ENCODE results near the gene KRTAP10-9.
"Not testable (repeated sequence)": the region's sequence is repeated elsewhere in the genome, so short reads cannot be mapped to it uniquely, and the experiment has no call there.

Gene KRTAP10-9

GRCh38 chr21:44626673-44627143 is at the start of gene KRTAP10-9:
KRTAP10-9 (plus strand) TSS chr21:44627093; CDS start chr21:44627172, 79 bp downstream.
- no peak for DNase-seq (ENCODE audit: low spot score)

GRCh38 chr21:44578371-44579055 is 48.4 kb upstream of the KRTAP10-9 start:
- no peak for DNase-seq (ENCODE audit: low spot score)

DNA sequence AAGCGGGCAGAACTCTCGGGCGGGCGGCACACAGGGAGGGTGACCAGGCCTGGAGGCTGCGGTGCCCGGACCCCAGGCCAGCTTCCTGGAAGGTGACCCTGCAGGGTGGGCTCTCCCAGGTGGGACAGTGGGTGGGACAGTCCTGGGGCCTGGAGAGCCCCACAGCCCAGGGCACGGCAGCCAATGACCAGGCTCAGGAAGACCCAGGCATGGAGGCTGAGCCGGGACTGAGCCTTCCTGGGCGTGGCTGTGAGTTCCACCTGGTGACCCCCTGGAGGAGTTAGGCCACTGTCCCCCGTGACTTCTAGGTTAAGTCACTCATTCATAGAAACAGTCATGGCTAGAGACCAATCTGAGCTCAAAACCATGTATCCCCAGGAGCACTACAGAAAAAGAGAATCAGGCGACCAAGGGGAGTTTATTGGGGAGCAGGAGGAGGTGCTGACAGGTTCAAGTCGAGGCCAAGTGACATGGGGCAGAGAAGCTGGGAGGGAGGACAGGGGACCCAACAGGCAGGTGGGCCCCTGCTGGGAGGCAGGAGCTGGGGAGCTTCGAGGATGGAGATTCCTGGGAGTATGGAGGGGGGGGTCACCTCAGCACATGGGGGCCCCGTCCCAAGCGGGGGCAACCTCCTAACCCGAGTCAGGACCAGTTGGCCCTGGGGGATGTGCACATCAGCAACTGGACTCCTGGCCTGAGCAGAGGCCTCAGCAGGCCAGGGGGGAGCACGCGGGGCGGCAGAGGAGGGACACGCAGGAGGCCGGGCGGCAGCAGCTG is 47.6 kb upstream of the KRTAP10-9 start:
- DNase-seq (ENCODE audit: low spot score), result no peak

DNA sequence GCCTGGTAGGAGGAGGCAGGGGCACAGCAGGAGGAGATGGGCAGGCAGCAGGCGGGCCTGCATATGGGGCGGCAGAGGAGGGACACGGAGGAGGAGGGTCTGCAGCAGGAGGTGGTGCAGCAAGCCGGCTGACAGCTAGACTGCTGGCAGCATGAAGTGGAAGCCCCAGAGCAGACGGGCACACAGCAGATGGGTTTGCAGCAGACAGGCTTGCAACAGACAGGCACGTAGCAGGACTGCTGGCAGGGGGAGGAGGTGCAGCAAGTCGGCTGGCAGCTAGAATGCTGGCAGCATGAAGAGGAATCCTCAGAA is 47.1 kb upstream of the KRTAP10-9 start:
- no peak for DNase-seq (ENCODE audit: low spot score)

- not testable (repeated sequence) for DNase-seq (ENCODE audit: low spot score)
Measured at GRCh38 chr21:44580231-44580821, 46.6 kb upstream of the KRTAP10-9 start, which contains the start of gene KRTAP10-5. KRTAP10-5 (minus strand) TSS chr21:44580604; CDS start chr21:44580578, 26 bp downstream.

DNA sequence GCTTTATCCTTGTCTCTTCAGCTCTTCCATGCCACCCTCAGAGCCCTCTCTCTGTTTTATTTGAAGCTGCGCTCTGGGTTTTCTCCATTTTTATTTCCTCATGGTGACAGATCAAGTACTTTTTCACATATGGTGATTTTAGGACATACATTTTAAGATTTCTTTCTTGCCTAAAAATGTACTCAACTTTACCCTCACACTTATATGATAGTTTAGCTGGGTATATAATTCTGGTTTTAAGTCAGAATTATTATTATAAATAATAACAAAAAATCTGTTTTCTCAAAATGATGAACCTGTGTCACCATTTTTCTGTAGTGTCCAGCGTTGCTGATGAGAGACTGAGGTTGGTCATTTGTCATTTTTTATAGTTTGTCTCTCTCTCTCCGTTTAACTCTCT is 45.7 kb upstream of the KRTAP10-9 start:
- DNase-seq (ENCODE audit: low spot score), result no peak

- DNase-seq (ENCODE audit: low spot score), result no peak
Measured at GRCh38 chr21:44582055-44582454, 44.8 kb upstream of the KRTAP10-9 start.

DNA sequence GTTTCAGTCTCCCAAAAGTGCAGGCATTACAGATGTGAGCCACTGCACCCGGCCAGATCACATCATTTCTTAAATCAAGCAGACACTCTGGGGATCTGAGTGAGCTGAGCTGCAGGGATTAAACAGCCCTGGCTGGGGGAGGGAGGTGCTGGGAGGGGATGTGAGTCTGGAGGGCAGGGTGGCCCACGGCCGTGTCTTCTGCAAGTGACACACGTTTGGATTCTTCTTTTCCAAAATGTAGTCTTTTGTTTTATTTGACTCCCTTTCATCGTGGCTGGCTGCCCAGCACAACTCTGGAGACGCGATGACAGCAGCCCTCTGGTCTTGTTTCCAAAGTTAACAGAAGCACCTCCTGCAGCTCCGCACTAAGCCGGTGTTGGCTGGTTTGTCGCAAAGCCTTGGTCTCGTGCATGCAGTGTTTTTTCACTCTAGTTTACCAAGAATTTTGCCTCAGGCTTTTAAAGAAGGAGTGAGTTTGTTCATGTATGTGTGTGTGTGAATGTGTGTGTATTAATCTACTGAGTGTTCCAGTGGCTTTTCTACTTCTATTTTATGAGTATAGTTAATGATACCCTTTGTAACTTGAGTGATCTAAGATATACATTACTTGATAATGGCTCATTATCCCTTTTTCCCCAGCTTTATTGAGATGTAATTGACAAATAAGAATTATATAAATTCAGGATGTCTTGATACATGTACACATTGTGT is 43.6 kb upstream of the KRTAP10-9 start:
- DNase-seq (ENCODE audit: low spot score), result no peak

DNA sequence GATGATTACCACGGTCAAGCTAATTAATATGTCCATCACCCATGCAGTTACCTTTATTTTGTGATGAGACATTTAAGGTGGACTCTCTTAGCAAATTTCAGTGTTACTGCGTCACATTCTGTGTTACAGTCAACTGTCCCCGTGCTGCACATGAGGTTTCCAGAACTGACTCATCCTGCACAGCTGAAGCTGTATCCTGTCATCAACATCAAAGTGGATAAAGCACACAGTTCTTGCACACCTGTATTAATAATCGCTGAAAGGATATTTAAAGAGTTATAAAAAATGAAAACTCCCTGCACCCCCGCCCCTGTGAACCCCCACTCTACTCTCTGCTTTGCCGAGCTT is 43.1 kb upstream of the KRTAP10-9 start:
- no peak for DNase-seq (ENCODE audit: low spot score)

DNA sequence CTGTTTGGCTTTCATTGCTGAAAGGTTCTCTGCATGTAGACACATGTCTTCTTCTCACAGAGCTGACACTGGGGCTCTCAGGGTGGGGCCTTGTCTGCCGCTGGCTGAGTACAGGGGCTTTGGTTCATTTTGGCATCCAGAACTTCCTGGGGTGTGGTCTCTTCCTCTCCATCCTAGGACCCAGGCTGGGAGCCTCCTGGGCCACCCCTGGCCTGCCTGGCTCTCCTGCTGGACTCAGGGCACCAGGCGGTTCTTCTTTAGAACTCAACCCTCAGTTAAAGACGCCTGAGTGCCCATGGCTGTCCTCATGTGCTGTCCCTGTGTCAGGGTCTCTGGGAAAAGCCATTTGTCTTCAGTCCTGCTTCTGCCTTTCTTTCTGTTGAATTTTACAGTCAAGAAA is 41.0 kb upstream of the KRTAP10-9 start:
- no peak for DNase-seq (ENCODE audit: low spot score)

DNA sequence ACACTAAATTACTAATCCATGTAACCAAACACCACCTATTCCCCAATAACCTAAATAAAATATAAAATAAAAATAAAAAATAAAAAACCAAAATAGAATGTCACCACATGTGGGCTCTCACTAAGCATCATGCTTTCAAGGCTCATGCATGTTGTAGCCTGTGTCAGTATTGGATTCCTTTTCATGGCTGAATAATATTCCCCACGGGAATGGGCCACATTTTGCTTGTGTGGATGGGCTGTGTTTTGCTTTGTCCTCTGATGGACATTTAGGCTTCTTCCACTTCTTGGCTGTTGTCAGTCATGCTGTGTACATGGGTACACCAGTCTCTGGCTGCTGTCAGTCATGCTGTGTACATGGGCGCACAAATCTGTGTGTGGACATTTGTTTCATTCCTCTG is 37.8 kb upstream of the KRTAP10-9 start:
- DNase-seq (ENCODE audit: low spot score), result no peak

DNA sequence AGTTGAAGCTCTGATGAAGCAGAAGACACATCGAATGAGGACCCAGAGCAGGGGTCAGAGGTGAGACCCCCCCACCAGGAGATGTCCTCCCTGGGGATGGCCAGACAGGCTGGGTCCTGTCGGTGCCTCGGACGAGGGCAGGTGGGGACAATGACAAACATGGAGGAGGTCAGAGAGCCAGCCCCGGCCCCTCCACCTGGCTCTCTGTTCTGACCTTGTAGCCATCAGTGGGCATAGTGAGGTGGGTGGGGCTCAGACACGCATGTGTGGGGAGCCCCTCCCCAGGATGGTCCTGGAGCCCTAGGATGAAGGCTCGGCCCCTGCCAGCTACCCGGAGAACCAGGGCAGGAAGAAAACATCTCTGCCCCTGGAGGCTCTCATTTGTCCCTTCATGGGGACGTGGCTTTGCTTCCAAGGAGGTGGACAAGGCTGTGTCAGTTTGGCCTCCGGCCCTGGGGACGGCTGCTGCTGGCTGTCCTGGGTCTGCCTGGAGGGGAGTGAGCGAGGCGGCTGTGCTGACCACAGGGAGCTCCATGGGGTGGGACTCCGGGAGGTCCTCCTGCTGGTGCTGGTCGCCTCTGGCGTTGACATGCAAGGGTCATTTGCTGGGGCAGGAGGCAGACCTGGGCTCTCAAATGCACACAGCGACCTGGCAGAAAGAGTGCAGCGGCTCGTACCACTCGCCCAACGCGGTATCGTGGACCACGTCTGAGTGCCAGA is 37.1 kb upstream of the KRTAP10-9 start:
- no peak for DNase-seq (ENCODE audit: low spot score)

DNA sequence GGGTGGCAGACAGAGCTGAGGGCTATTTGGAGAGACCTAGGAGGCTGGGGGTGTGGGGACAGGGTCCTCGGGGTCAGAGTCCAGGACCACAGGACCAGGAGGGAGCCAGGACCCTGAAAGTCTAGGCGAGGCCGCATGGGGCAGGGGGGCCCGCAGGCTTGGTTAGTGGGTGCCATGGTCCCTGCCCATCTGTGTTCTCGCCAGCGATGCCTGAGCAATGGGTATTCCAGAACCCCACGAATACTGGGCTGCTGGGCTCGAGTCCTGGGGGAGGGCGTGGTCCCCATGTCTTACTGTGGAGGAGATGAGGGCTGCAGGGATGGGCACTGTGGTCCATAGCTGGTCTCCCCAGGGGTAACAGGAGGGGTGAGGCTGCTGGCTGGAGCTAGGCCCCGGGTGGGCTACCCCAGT is 36.6 kb upstream of the KRTAP10-9 start:
- no peak for DNase-seq (ENCODE audit: low spot score)

DNA sequence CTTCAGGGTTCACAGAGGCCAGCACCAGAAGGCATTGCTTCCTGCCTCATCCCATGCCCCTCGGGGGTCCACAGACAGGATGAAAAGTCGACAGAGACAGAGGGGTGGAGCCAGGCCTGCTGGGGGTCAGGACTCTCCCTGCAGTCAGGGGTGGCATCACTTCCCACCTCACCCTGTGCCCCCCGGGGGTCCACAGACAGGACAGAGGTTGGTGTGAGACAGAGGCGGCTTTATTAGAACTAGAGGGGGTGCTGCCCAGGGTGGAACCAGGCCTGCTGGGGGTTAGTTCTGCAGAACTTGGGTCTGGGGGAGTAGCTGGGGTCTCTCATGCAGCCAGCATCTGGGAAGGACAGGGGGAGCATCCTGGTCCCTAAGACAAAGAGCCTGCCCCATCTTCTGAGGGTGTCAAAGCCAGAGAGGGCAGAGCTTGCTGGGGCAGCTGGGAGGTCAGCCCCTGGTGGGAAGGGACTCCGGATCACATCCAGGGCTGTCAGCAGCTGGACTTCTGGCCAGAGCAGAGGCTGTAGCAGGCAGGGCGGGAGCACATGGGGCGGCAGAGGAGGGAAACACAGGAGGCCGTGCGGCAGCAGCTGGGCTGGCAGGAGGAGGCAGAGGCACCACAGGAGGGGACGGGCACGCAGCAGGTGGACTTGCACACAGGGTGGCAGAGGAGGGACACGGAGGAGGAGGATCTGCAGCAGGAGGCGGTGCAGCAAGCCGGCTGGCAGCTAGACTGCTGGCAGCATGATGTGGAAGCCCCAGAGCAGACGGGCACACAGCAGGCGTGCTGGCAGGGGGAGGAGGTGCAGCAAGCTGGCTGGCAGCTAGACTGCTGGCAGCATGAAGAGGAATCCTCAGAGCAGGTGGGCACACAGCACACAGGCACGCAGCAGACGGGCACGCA is 35.7 kb upstream of the KRTAP10-9 start:
- DNase-seq (ENCODE audit: low spot score), result not testable (repeated sequence)

DNA sequence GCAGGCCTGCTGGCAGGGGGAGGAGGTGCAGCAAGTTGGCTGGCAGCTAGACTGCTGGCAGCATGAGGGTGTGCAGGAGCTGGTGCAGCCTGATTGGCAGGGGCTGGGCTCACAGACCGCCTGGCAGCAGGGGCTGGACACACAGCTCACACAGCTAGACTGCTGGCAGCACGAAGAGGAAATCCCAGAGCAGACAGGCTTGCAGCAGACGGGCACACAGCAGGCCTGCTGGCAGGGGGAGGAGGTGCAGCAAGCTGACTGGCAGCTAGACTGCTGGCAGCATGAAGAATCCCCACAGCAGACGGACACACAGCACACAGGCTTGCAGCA is 35.1 kb upstream of the KRTAP10-9 start:
- not testable (repeated sequence) for DNase-seq (ENCODE audit: low spot score)

GRCh38 chr21:44592446-44593311 is 34.2 kb upstream of the KRTAP10-9 start, which contains the start of gene KRTAP10-6:
KRTAP10-6 (minus strand) TSS chr21:44592505; CDS start chr21:44592484, 21 bp downstream.
- DNase-seq (ENCODE audit: low spot score), result no peak

DNA sequence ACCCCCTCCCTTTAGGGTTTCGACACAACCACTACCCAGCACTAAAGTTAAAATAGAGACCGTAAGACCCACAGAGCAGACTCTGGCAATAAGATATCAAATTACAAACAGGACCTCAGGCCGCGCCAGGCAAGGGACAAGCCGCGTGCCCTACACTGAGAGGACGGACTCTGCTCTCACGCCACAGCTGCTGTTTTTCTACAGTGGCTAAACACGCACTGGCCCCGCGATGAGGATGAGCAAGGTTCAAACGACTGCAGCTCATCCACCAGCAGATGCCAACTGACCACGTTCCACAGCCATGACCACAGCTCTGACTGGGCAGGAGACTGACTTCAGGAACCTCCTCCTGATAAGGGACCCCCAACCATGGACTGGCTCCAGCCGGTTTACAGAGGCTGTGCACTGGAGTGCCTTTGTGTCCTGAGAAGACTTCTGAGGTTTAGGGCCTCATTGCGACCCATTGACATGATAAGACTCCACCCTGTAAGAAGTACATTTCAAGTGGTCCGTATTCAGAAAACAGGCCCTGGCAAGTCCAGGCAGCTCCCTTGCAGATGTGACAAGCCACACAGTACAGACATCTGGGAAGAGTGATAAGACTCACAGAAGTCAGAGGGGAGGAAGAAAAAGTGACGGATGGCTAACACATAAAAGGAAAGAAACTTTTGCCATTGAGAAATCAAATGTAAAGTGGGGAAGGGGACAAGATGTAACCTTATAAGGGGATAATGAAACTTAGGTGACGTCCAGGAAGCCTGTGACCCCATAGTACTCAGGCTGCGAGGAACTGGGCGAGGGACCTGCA is 33.1 kb upstream of the KRTAP10-9 start:
- DNase-seq (ENCODE audit: low spot score), result peak; percentile 83

- no peak for DNase-seq (ENCODE audit: low spot score)
Measured at GRCh38 chr21:44594406-44594916, 32.4 kb upstream of the KRTAP10-9 start.

DNA sequence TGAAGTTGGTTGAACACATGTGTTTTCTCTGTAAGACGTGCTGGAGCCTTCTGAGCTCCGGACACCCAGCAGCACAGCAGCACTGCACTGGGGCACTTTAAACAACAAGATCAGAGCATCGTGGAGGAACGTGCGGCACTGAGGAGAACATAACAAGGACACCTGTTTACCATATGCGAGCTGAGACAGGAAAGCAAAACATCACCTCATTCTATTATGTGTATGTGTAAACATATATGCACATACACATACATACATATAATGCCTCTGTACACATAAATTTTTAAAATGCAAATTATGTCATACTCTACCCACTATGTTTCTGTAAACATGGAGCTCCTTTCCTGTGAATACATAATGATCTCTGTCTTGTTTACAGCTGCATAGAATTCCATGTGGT is 31.4 kb upstream of the KRTAP10-9 start:
- no peak for DNase-seq (ENCODE audit: low spot score)

Data from hematopoietic multipotent progenitor cell treated with erythropoietin and hydrocortisone succinate and interleukin-3 and kit ligand, for 15 days (in vitro differentiated cells).